HepG2 (cell line): ENCODE data around the gene LYRM1. TPM values are rescaled to one million over a fixed set of nuclear protein-coding genes. Genes with fewer than 3 reads are reported as not detected.

Experiments used
- BCLAF1 ChIP-seq: fragments of 450-650 bp; IDR thresholded peaks from 2 replicates; pipeline ENCODE4 v1.6.1; 2017; ENCODE audit warnings: mild to moderate bottlenecking
- BRD4 ChIP-seq: sonication (generic); formaldehyde crosslinking; IDR thresholded peaks from 2 replicates; pipeline ENCODE4 v1.4.0; 2020; ENCODE audit warnings: missing genetic modification reagents
- DNMT3B ChIP-seq: conservative IDR thresholded peaks from 2 replicates; pipeline ENCODE4 v1.6.1; 2016; ENCODE audit warnings: missing biosample characterization, control low read depth
- EHMT2 ChIP-seq: fragments of 200-600 bp; sonication (generic); IDR thresholded peaks from 2 replicates; pipeline ENCODE4 v1.7.0; 2017; ENCODE audit warnings: antibody characterized with exemption, low read depth, low read length, borderline replicate concordance
- ETV5 ChIP-seq: IDR thresholded peaks from 2 replicates; pipeline ENCODE4 v1.6.1; 2018; ENCODE audit warnings: missing biosample characterization, missing genetic modification reagents, inconsistent platforms, borderline replicate concordance
- FOXC1 ChIP-seq: sonication (generic); formaldehyde crosslinking; IDR thresholded peaks from 2 replicates; pipeline ENCODE4 v1.8.0; 2022; ENCODE audit warnings: mild to moderate bottlenecking, missing genetic modification reagents, borderline replicate concordance
- GABPA ChIP-seq, 2 experiments: IDR thresholded peaks; 2 replicates each; pipeline ENCODE4 v1.6.1; 2011 to 2016; ENCODE audit warnings: low read depth in 2 of 2, low read length in 1 of 2, missing biosample characterization in 1 of 2, missing genetic modification characterization in 1 of 2
- HNRNPLL ChIP-seq: fragments of 200-400 bp; formaldehyde crosslinking; IDR thresholded peaks from 2 replicates; pipeline ENCODE4 v1.6.1; 2017; ENCODE audit warnings: mild to moderate bottlenecking, low read depth, low read length; ENCODE audit not compliant: poor library complexity, severe bottlenecking
- MATR3 ChIP-seq: sonication (generic); formaldehyde crosslinking; IDR thresholded peaks from 2 replicates; pipeline ENCODE4 v1.4.0; 2020; ENCODE audit warnings: missing genetic modification reagents
- NR0B2 ChIP-seq: sonication (generic); formaldehyde crosslinking; IDR thresholded peaks from 2 replicates; pipeline ENCODE4 v1.4.0; 2020; ENCODE audit warnings: mild to moderate bottlenecking, missing genetic modification reagents
- SALL2 ChIP-seq: sonication (generic); formaldehyde crosslinking; IDR thresholded peaks from 2 replicates; pipeline ENCODE4 v1.8.1; 2023; ENCODE audit warnings: mild to moderate bottlenecking, missing genetic modification reagents, inconsistent platforms
- SKIL ChIP-seq: sonication (generic); formaldehyde crosslinking; IDR thresholded peaks from 2 replicates; pipeline ENCODE4 v1.8.0; 2022; ENCODE audit warnings: missing genetic modification reagents, mild to moderate bottlenecking, moderate library complexity, borderline replicate concordance
- SRSF4 ChIP-seq: fragments of 200-400 bp; formaldehyde crosslinking; IDR thresholded peaks from one replicate; pipeline ENCODE4 v1.6.1; 2018; ENCODE audit warnings: mild to moderate bottlenecking, low read depth, low read length, moderate library complexity; ENCODE audit not compliant: poor library complexity, severe bottlenecking
- ZNF142 ChIP-seq: sonication (generic); formaldehyde crosslinking; IDR thresholded peaks from 2 replicates; pipeline ENCODE4 v1.4.0; 2020; ENCODE audit warnings: missing genetic modification reagents
- ZNF431 ChIP-seq: sonication (generic); formaldehyde crosslinking; IDR thresholded peaks from 2 replicates; pipeline ENCODE4 v1.9.0; 2022; ENCODE audit warnings: missing genetic modification reagents, low read depth, mild to moderate bottlenecking, borderline replicate concordance
- ZNF883 ChIP-seq: sonication (generic); formaldehyde crosslinking; IDR thresholded peaks from 2 replicates; pipeline ENCODE4 v1.5.1; 2020; ENCODE audit warnings: mild to moderate bottlenecking, missing genetic modification reagents; ENCODE audit errors: not compliant biosample characterization
- polyA plus RNA-seq, 8 experiments: library from polyadenylated mRNA; depleted of rRNA in 3 of 8; stranded (reverse) in 7 of 8; unstranded in 1 of 8; fragments of >200 nt; fragmentation: Illumina TruSeq in 4 of 8; extraction: Trizol in 4 of 8; gene quantifications; 2 replicates each; pipeline versions ENCODE4 v1.2.1 to v1.2.3, GENCODE V29; 2011 to 2016; ENCODE audit warnings: low read depth in 4 of 8, missing spikeins in 1 of 8, mixed read lengths in 1 of 8; ENCODE audit not compliant: insufficient read depth in 1 of 8
- total RNA-seq, 5 experiments: library from RNA; depleted of rRNA; stranded (reverse); fragments of >200 nt; fragmentation: Illumina TruSeq; extraction: Trizol; gene quantifications; 2 replicates each; pipeline ENCODE4 v1.2.3, GENCODE V29; 2016; ENCODE audit warnings: low read depth in 1 of 5

Gene LYRM1
- total and polyA plus RNA-seq, 2 of the 13 experiments (the other 11 are each of a cell fraction or from before 2014, with no cell fraction given): 59.2 to 82.6 TPM

- TF ChIP-seq ZNF142 (peak; percentile 77; the same call in 1 of the 2 replicates), SALL2 (CRISPR knock-in tag) (peak; percentile 91), ETV5 (CRISPR knock-in tag) (peak; percentile 72), SKIL (CRISPR knock-in tag) (peak; percentile 61), BRD4 (CRISPR knock-in tag) (peak; percentile 71), HNRNPLL (peak; percentile 96), BCLAF1 (no peak), GABPA (IDR thresholded peaks at IDR 0.05; ENCODE audit: low read depth, low read length) (peak; percentile 67), GABPA (CRISPR knock-in tag; IDR thresholded peaks at IDR 0.05; ENCODE audit: low read depth) (peak; percentile 93), SRSF4 (no peak), EHMT2 (no peak), DNMT3B (CRISPR knock-in tag) (peak; percentile 91), MATR3 (no peak), ZNF883 (CRISPR knock-in tag) (peak; percentile 95), FOXC1 (peak; percentile 92), ZNF431 (CRISPR knock-in tag) (no peak), NR0B2 (CRISPR knock-in tag) (peak; percentile 55)
Measured at GRCh38 chr16:20900299-20901067, at the start of gene LYRM1, which contains the start of gene DCUN1D3 (continued).
